ENCODE data around the gene PHACTR1.

The PHACTR1 gene

GRCh38 chr6:12716298-12716916 lies at the start of gene PHACTR1:
Gene PHACTR1, plus strand, starts transcription at chr6:12716767.
- H3K4me3 ChIP-seq (ENCODE audit: control insufficient read depth, low read depth, low read length), result no peak within 1 kb of the TSS
- no peak for DNase-seq (ENCODE audit: low read depth)
- TF ChIP-seq, protein P1, sequence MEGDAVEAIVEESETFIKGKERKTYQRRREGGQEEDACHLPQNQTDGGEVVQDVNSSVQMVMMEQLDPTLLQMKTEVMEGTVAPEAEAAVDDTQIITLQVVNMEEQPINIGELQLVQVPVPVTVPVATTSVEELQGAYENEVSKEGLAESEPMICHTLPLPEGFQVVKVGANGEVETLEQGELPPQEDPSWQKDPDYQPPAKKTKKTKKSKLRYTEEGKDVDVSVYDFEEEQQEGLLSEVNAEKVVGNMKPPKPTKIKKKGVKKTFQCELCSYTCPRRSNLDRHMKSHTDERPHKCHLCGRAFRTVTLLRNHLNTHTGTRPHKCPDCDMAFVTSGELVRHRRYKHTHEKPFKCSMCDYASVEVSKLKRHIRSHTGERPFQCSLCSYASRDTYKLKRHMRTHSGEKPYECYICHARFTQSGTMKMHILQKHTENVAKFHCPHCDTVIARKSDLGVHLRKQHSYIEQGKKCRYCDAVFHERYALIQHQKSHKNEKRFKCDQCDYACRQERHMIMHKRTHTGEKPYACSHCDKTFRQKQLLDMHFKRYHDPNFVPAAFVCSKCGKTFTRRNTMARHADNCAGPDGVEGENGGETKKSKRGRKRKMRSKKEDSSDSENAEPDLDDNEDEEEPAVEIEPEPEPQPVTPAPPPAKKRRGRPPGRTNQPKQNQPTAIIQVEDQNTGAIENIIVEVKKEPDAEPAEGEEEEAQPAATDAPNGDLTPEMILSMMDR (IDR thresholded peaks at IDR 0.05; ENCODE audit: control insufficient read depth, insufficient read depth, low read depth, low read length, missing control alignments), result no peak

- DNase-seq (ENCODE audit: low read depth), result no peak
- TF ChIP-seq, protein P1 (IDR thresholded peaks at IDR 0.05; ENCODE audit: control insufficient read depth, insufficient read depth, low read depth, low read length, missing control alignments), result no peak
- H3K4me3 ChIP-seq (ENCODE audit: control insufficient read depth, low read depth, low read length), result no peak overlapping the region
These were observed 49.7 kb upstream of the PHACTR1 start for GRCh38 chr6:12666886-12667285.

DNA sequence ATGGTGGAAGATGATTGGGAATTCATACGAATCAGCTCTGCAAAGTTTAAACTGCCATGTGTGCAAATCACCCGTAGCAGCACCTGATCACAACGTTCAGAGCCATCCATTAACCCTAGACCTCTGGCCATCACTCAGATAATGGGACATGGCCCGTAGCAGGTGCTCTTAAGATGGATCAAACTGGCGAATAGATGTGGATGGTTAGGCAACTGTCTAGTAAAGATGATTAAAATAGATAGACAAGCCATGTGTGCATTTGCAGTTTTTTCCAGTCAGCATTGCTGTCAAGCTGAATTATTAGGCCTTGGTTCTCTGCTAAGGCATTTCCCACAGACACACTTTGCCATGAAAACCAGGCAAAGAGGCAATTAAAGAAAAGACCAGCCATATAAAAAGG lies 40.6 kb upstream of the PHACTR1 start:
- TF ChIP-seq, protein P1 (IDR thresholded peaks at IDR 0.05; ENCODE audit: control insufficient read depth, insufficient read depth, low read depth, low read length, missing control alignments), result no peak
- H3K4me3 ChIP-seq (ENCODE audit: control insufficient read depth, low read depth, low read length), result no peak overlapping the region
- no peak for DNase-seq (ENCODE audit: low read depth)

DNA sequence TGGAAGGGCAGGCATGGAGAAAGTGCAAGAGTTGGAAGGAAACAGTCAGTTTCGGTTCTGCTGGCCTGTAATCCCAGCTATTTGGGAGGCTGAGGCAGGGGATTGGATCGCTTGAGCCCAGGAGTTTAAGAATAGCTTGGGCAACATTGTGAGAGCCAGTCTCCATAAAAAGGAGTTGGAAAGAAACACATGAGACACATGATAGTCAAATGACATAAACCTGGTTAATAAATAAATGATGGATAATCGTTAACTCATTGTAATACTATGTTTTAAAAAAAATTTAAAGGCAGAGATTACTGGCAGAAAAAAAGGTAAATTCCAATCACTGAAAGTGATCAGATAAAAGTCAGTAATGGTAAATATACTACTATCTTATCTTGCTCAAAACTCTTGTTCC lies 37.2 kb upstream of the PHACTR1 start:
- no peak for DNase-seq (ENCODE audit: low read depth)
- TF ChIP-seq, protein P1 (IDR thresholded peaks at IDR 0.05; ENCODE audit: control insufficient read depth, insufficient read depth, low read depth, low read length, missing control alignments), result no peak
- H3K4me3 ChIP-seq (ENCODE audit: control insufficient read depth, low read depth, low read length), result no peak overlapping the region

DNA sequence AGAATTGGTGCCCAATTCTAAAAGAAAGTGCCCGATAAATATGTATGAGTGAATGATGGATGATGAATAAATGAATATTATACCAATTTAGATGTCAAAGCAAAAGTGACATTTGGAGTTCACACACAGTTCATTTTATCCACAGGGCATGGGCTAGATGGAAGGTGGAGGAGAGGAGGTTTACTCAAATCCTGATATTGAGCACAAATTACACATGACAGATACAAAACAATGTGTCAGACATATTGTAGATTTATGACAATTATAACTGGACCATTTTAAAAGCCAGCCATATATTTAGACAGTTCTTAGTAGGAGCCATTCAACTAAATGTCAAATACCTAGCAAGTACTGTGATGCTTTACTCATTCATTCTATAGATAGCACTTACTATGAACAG lies 23.4 kb upstream of the PHACTR1 start:
- TF ChIP-seq, protein P1 (IDR thresholded peaks at IDR 0.05; ENCODE audit: control insufficient read depth, insufficient read depth, low read depth, low read length, missing control alignments), result no peak
- H3K4me3 ChIP-seq (ENCODE audit: control insufficient read depth, low read depth, low read length), result no peak overlapping the region
- DNase-seq (ENCODE audit: low read depth), result no peak

DNA sequence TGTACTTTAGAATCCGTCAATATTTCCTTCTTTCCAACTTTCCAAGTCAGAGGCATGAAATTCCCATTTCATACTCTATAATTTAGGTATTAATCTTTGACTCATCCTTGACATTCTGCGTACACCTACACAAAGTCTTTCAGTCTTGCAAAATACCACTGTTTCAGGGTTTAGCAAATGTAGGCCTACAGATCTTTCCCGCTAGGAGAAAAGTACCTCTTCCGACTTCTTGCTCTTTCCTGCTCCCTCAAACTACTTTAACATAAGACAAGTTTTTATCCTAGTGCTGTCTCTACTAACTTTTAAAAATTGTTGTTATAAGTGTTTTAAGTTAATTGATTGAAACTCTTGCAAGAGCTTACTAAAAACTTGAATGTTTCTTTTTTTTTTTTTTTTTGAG lies 18.3 kb upstream of the PHACTR1 start:
- H3K4me3 ChIP-seq (ENCODE audit: control insufficient read depth, low read depth, low read length), result no peak overlapping the region

More for the DNA sequence above, 18.3 kb upstream of the PHACTR1 start:
- TF ChIP-seq, protein P1 (IDR thresholded peaks at IDR 0.05; ENCODE audit: control insufficient read depth, insufficient read depth, low read depth, low read length, missing control alignments), result no peak
- no peak for DNase-seq (ENCODE audit: low read depth)

Data from AG09309 (cell line).